ENCODE data around the gene HTR1E. TPM values are rescaled to one million over a fixed set of nuclear protein-coding genes. Genes with fewer than 3 reads are reported as not detected.

HTR1E gene
- total and polyA plus RNA-seq, 8 donors: 0.43 to 0.70 (median 0.51) TPM; not detected in 2

GRCh38 chr6:86963352-86963751, 26.0 kb downstream of the HTR1E start:
- Histone ChIP-seq H3K36me3 (no peaks in the 10 kb centered on the region), H3K27me3 (no peaks in the 10 kb centered on the region), H3K4me1 (no peaks in the 10 kb centered on the region), H3K9me3 (no peaks in the 10 kb centered on the region), H3K27ac (no peak overlapping the region), H3K4me3 (no peak overlapping the region)
- intact Hi-C loops (cut with DNase I): no loop called here
- no peak for TF ChIP-seq CTCF (IDR thresholded peaks at IDR 0.05)
- ATAC-seq: no peak
- DNase-seq: no peak

- intact Hi-C loops (cut with DNase I): no loop called here
- Histone ChIP-seq H3K4me1 (no peaks in the 10 kb centered on the region), H3K27ac (no peak overlapping the region), H3K4me3 (no peak overlapping the region), H3K36me3 (no peaks in the 10 kb centered on the region), H3K27me3 (no peaks in the 10 kb centered on the region), H3K9me3 (no peaks in the 10 kb centered on the region)
- TF ChIP-seq CTCF (IDR thresholded peaks at IDR 0.05): no peak
- ATAC-seq: no peak
- DNase-seq: no peak
Measured at GRCh38 chr6:86964029-86964579, 26.8 kb downstream of the HTR1E start.

GRCh38 chr6:86966271-86966670, 28.9 kb downstream of the HTR1E start:
- Histone ChIP-seq H3K4me1 (no peaks in the 10 kb centered on the region), H3K9me3 (no peaks in the 10 kb centered on the region), H3K27me3 (no peaks in the 10 kb centered on the region), H3K36me3 (no peaks in the 10 kb centered on the region), H3K4me3 (no peak overlapping the region), H3K27ac (no peak overlapping the region)
- intact Hi-C loops (cut with DNase I): no loop called here
- ATAC-seq: no peak
- no peak for TF ChIP-seq CTCF (IDR thresholded peaks at IDR 0.05)
- DNase-seq: no peak

GRCh38 chr6:86969573-86969972, 32.2 kb downstream of the HTR1E start:
- H3K27me3 ChIP-seq: no peaks in the 10 kb centered on the region
- no peaks in the 10 kb centered on the region for H3K36me3 ChIP-seq
- no peak for TF ChIP-seq CTCF (IDR thresholded peaks at IDR 0.05)
- H3K4me1 ChIP-seq: no peaks in the 10 kb centered on the region
- no peak overlapping the region for H3K27ac ChIP-seq
- DNase-seq: no peak
- no peaks in the 10 kb centered on the region for H3K9me3 ChIP-seq
- no peak overlapping the region for H3K4me3 ChIP-seq
- ATAC-seq: no peak
- intact Hi-C loops (cut with DNase I): no loop called here

- intact Hi-C loops (cut with DNase I): no loop called here
- ATAC-seq: no peak
- H3K27me3 ChIP-seq: no peaks in the 10 kb centered on the region
Measured at GRCh38 chr6:86973088-86973487, 35.8 kb downstream of the HTR1E start.

More at GRCh38 chr6:86973088-86973487, 35.8 kb downstream of the HTR1E start:
- DNase-seq: no peak
- no peak overlapping the region for H3K27ac ChIP-seq
- TF ChIP-seq CTCF (IDR thresholded peaks at IDR 0.05): no peak
- no peaks in the 10 kb centered on the region for H3K36me3 ChIP-seq
- H3K9me3 ChIP-seq: no peaks in the 10 kb centered on the region
- no peaks in the 10 kb centered on the region for H3K4me1 ChIP-seq
- no peak overlapping the region for H3K4me3 ChIP-seq

Data from left lung (tissue), 10 donors.